HepG2 (cell line): ENCODE measurements around the gene CNBD2. TPM values are rescaled to one million over a fixed set of nuclear protein-coding genes. Genes with fewer than 3 reads are reported as not detected.

Experiments
- DNMT3B ChIP-seq: conservative IDR thresholded peaks from 2 replicates; pipeline ENCODE4 v1.6.1; 2016; ENCODE audit warnings: missing biosample characterization, control low read depth
- GABPB1 ChIP-seq: IDR thresholded peaks from 2 replicates; pipeline ENCODE4 v1.6.1; 2016; ENCODE audit warnings: mild to moderate bottlenecking, missing genetic modification reagents, moderate library complexity, missing compliant biosample characterization
- HOXD1 ChIP-seq: sonication (generic); formaldehyde crosslinking; IDR thresholded peaks from 2 replicates; pipeline ENCODE4 v1.5.0; 2020; ENCODE audit warnings: missing genetic modification reagents
- IRX3 ChIP-seq: sonication (generic); formaldehyde crosslinking; IDR thresholded peaks from 2 replicates; pipeline ENCODE4 v1.8.1; 2023; ENCODE audit warnings: mild to moderate bottlenecking, low read depth, missing genetic modification reagents, borderline replicate concordance
- KDM2A ChIP-seq: sonication (generic); formaldehyde crosslinking; IDR thresholded peaks from 2 replicates; pipeline ENCODE4 v1.4.0; 2020; ENCODE audit warnings: low read depth, missing genetic modification reagents, borderline replicate concordance
- KLF9 ChIP-seq: IDR thresholded peaks from 2 replicates; pipeline ENCODE4 v1.6.1; 2016; ENCODE audit warnings: low read depth
- MBD4 ChIP-seq: IDR thresholded peaks from 2 replicates; pipeline ENCODE4 v1.6.1; 2012; ENCODE audit warnings: low read length, inconsistent platforms, borderline replicate concordance
- RXRA ChIP-seq: sonication (generic); formaldehyde crosslinking; IDR thresholded peaks from 2 replicates; pipeline ENCODE4 v1.5.1; 2020; ENCODE audit warnings: missing genetic modification reagents
- SOX6 ChIP-seq, 2 experiments: fragments of 450-650 bp in 1 of 2; sonication (generic) in 1 of 2; formaldehyde crosslinking in 1 of 2; IDR thresholded peaks; 2 replicates each; pipeline versions ENCODE4 v1.4.0 to v1.6.1; 2017 to 2020; ENCODE audit warnings: antibody characterized with exemption in 1 of 2, mild to moderate bottlenecking in 1 of 2, missing genetic modification reagents in 1 of 2
- XRCC5 ChIP-seq: fragments of 200-400 bp; formaldehyde crosslinking; optimal IDR thresholded peaks from 2 replicates; pipeline ENCODE3; 2017; ENCODE audit warnings: mild to moderate bottlenecking, low read length
- ZFX ChIP-seq: sonication (generic); formaldehyde crosslinking; IDR thresholded peaks from 2 replicates; pipeline ENCODE4 v1.4.0; 2020; ENCODE audit warnings: mild to moderate bottlenecking, low read depth, missing genetic modification reagents, moderate library complexity
- ZHX2 ChIP-seq, 2 experiments: sonication (generic) in 1 of 2; formaldehyde crosslinking in 1 of 2; IDR thresholded peaks; 2 replicates each; pipeline versions ENCODE4 v1.6.1 to v1.9.0; 2014 to 2022; ENCODE audit warnings: antibody characterized with exemption in 1 of 2, borderline replicate concordance in 1 of 2, inconsistent platforms in 1 of 2, low read depth in 1 of 2, missing genetic modification reagents in 1 of 2
- ZMYM4 ChIP-seq: sonication (generic); formaldehyde crosslinking; IDR thresholded peaks from 2 replicates; pipeline ENCODE4 v1.8.1; 2023; ENCODE audit warnings: mild to moderate bottlenecking, missing genetic modification reagents
- ZNF12 ChIP-seq: sonication (generic); formaldehyde crosslinking; IDR thresholded peaks from 2 replicates; pipeline ENCODE4 v1.5.0; 2020; ENCODE audit warnings: missing genetic modification reagents
- ZNF136 ChIP-seq: sonication (generic); formaldehyde crosslinking; IDR thresholded peaks from 2 replicates; pipeline ENCODE4 v1.8.1; 2022; ENCODE audit warnings: low read depth, mild to moderate bottlenecking, moderate library complexity, missing genetic modification reagents
- ZNF24 ChIP-seq: fragments of 450-650 bp; IDR thresholded peaks from 2 replicates; pipeline ENCODE4 v1.6.1; 2017; ENCODE audit warnings: antibody characterized with exemption, mild to moderate bottlenecking
- ZNF260 ChIP-seq: sonication (generic); formaldehyde crosslinking; IDR thresholded peaks from 2 replicates; pipeline ENCODE4 v1.4.0; 2020; ENCODE audit warnings: missing genetic modification reagents, low read depth, mild to moderate bottlenecking, borderline replicate concordance
- ZNF264 ChIP-seq: sonication (generic); formaldehyde crosslinking; IDR thresholded peaks from 2 replicates; pipeline ENCODE4 v1.4.0; 2020; ENCODE audit warnings: missing genetic modification reagents
- ZNF382 ChIP-seq: sonication (generic); formaldehyde crosslinking; IDR thresholded peaks from 2 replicates; pipeline ENCODE4 v1.5.0; 2020; ENCODE audit warnings: missing genetic modification reagents, mild to moderate bottlenecking, borderline replicate concordance
- ZNF784 ChIP-seq: sonication (generic); formaldehyde crosslinking; IDR thresholded peaks from 2 replicates; pipeline ENCODE4 v1.5.1; 2020; ENCODE audit warnings: missing genetic modification reagents, mild to moderate bottlenecking, borderline replicate concordance
- ZSCAN5A ChIP-seq: sonication (generic); formaldehyde crosslinking; IDR thresholded peaks from 2 replicates; pipeline ENCODE4 v1.8.0; 2022; ENCODE audit warnings: mild to moderate bottlenecking, missing genetic modification reagents, borderline replicate concordance
- polyA plus RNA-seq, 8 experiments: library from polyadenylated mRNA; depleted of rRNA in 3 of 8; stranded (reverse) in 7 of 8; unstranded in 1 of 8; fragments of >200 nt; fragmentation: Illumina TruSeq in 4 of 8; extraction: Trizol in 4 of 8; gene quantifications; 2 replicates each; pipeline versions ENCODE4 v1.2.1 to v1.2.3, GENCODE V29; 2011 to 2016; ENCODE audit warnings: low read depth in 4 of 8, missing spikeins in 1 of 8, mixed read lengths in 1 of 8; ENCODE audit not compliant: insufficient read depth in 1 of 8
- total RNA-seq, 5 experiments: library from RNA; depleted of rRNA; stranded (reverse); fragments of >200 nt; fragmentation: Illumina TruSeq; extraction: Trizol; gene quantifications; 2 replicates each; pipeline ENCODE4 v1.2.3, GENCODE V29; 2016; ENCODE audit warnings: low read depth in 1 of 5

The CNBD2 gene
- total and polyA plus RNA-seq, 2 of the 13 experiments (the other 11 are each of a cell fraction or from before 2014, with no cell fraction given): 12.4 to 22.8 TPM

- TF ChIP-seq RXRA (CRISPR knock-in tag): peak; percentile 80
- TF ChIP-seq HOXD1 (CRISPR knock-in tag): no peak
- peak; percentile 66 for TF ChIP-seq XRCC5
- no peak for TF ChIP-seq ZNF260 (CRISPR knock-in tag)
- TF ChIP-seq ZHX2 (IDR thresholded peaks at IDR 0.05; ENCODE audit: low read depth): no peak
- no peak for TF ChIP-seq ZHX2 (CRISPR knock-in tag; IDR thresholded peaks at IDR 0.05; ENCODE audit: borderline replicate concordance)
- no peak for TF ChIP-seq SOX6 (IDR thresholded peaks at IDR 0.05)
- peak; percentile 37 for TF ChIP-seq SOX6 (CRISPR knock-in tag; IDR thresholded peaks at IDR 0.05)
- no peak for TF ChIP-seq ZNF24
- TF ChIP-seq ZNF12 (CRISPR knock-in tag): no peak
- TF ChIP-seq DNMT3B (CRISPR knock-in tag): no peak
- TF ChIP-seq MBD4: no peak
- no peak for TF ChIP-seq ZNF382
- TF ChIP-seq ZNF784 (CRISPR knock-in tag): no peak
- no peak for TF ChIP-seq ZNF136 (CRISPR knock-in tag)
- no peak for TF ChIP-seq KLF9 (CRISPR knock-in tag)
- TF ChIP-seq ZSCAN5A (CRISPR knock-in tag): peak; percentile 65; the same call in 1 of the 2 replicates
- no peak; the same call in 1 of the 2 replicates for TF ChIP-seq KDM2A (CRISPR knock-in tag)
- no peak for TF ChIP-seq ZNF264
- no peak for TF ChIP-seq IRX3
- peak; percentile 52 for TF ChIP-seq ZFX (CRISPR knock-in tag)
- TF ChIP-seq GABPB1 (CRISPR knock-in tag): 0 out of 2 replicates have a peak, but pooled peaks have one; percentile 29
- no peak for TF ChIP-seq ZMYM4 (CRISPR knock-in tag)
Measured at GRCh38 chr20:36018208-36018988, 50.0 kb downstream of the CNBD2 start (continued).
